Lower leg skin (tissue), 3 donors: ENCODE results near the gene OOSP4B.

Source experiments
- POLR2A ChIP-seq, 2 donors: fragments of 450-650 bp; IDR thresholded peaks; one replicate each; pipeline ENCODE4 v1.6.1; 2016 to 2017; ENCODE audit warnings: antibody characterized with exemption in 2 of 2, mild to moderate bottlenecking in 1 of 2, moderate library complexity in 1 of 2
- TF ChIP-seq, protein P1 (sequence below), 3 donors: fragments of 450-650 bp; IDR thresholded peaks; one replicate each; pipeline ENCODE4 v1.5.1; 2016; ENCODE audit warnings: antibody characterized with exemption in 3 of 3, mild to moderate bottlenecking in 3 of 3, moderate library complexity in 2 of 3

DNA sequence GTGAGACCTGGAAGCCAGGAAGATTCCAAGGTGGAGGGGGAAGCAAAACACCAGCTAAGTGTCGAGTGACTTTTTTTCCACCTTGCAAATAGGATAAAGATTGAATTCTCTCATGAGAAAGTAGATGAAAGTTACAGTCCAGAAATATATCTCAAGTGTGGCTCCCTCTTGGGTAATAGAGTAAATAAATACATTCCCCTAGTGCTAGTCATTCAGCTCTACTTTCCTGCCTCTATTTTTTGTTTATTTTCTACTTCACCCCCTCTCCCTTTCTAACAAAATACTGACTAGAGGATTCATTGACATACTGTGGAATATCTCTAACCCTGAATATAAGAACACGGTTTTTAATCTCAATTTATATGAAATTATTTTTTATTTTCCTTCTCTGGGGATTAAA is 19.2 kb upstream of the OOSP4B start:
- TF ChIP-seq, protein P1, sequence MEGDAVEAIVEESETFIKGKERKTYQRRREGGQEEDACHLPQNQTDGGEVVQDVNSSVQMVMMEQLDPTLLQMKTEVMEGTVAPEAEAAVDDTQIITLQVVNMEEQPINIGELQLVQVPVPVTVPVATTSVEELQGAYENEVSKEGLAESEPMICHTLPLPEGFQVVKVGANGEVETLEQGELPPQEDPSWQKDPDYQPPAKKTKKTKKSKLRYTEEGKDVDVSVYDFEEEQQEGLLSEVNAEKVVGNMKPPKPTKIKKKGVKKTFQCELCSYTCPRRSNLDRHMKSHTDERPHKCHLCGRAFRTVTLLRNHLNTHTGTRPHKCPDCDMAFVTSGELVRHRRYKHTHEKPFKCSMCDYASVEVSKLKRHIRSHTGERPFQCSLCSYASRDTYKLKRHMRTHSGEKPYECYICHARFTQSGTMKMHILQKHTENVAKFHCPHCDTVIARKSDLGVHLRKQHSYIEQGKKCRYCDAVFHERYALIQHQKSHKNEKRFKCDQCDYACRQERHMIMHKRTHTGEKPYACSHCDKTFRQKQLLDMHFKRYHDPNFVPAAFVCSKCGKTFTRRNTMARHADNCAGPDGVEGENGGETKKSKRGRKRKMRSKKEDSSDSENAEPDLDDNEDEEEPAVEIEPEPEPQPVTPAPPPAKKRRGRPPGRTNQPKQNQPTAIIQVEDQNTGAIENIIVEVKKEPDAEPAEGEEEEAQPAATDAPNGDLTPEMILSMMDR (IDR thresholded peaks at IDR 0.05): no peak
- no peak for TF ChIP-seq POLR2A (IDR thresholded peaks at IDR 0.05)
